Parathyroid adenoma (tissue), 2 donors: ENCODE data around the gene NSG1.

ENCODE experiments used
- H2AFZ ChIP-seq: fragments of 300-600 bp; sonication (generic); one replicate; pipeline ENCODE4 v1.7.0; 2017; ENCODE audit warnings: antibody characterized with exemption, mild to moderate bottlenecking
- H3K27ac ChIP-seq: fragments of 300-600 bp; sonication (generic); one replicate; pipeline ENCODE4 v1.7.0; 2017
- H3K27me3 ChIP-seq: fragments of 300-600 bp; sonication (generic); one replicate; pipeline ENCODE4 v1.7.0; 2017; ENCODE audit warnings: low read length; ENCODE audit not compliant: control insufficient read depth, insufficient read depth
- H3K36me3 ChIP-seq: fragments of 300-600 bp; sonication (generic); one replicate; pipeline ENCODE4 v1.7.0; 2017; ENCODE audit warnings: low read length; ENCODE audit not compliant: control insufficient read depth, insufficient read depth
- H3K4me1 ChIP-seq: fragments of 300-600 bp; sonication (generic); one replicate; pipeline ENCODE4 v1.7.0; 2017; ENCODE audit warnings: control low read depth
- H3K4me2 ChIP-seq: fragments of 300-600 bp; sonication (generic); one replicate; pipeline ENCODE4 v1.7.0; 2017; ENCODE audit warnings: low read length
- H3K4me3 ChIP-seq: fragments of 300-600 bp; sonication (generic); one replicate; pipeline ENCODE4 v1.7.0; 2017; ENCODE audit warnings: low read depth, low read length
- H3K79me2 ChIP-seq: fragments of 300-600 bp; sonication (generic); one replicate; pipeline ENCODE4 v1.7.0; 2017; ENCODE audit warnings: control low read depth
- H3K9ac ChIP-seq: fragments of 300-600 bp; sonication (generic); one replicate; pipeline ENCODE4 v1.7.0; 2017; ENCODE audit warnings: mild to moderate bottlenecking
- H3K9me3 ChIP-seq: fragments of 300-600 bp; sonication (generic); one replicate; pipeline ENCODE4 v1.7.0; 2017; ENCODE audit warnings: low read length; ENCODE audit not compliant: control insufficient read depth
- CTCF ChIP-seq: fragments of 300-600 bp; sonication (generic); IDR thresholded peaks from one replicate; pipeline ENCODE4 v1.7.0; 2017; ENCODE audit warnings: antibody characterized with exemption, mild to moderate bottlenecking
- donor health status: primary hyperparathyroidism.

The NSG1 gene

GRCh38 chr4:4443821-4444220 is 56.9 kb downstream of the NSG1 start:
- Histone ChIP-seq H3K9ac (no peak overlapping the region), H3K9me3 (no peaks in the 10 kb centered on the region), H3K4me2 (no peak overlapping the region), H3K27me3 (no peaks in the 10 kb centered on the region), H3K4me3 (no peak overlapping the region), H3K27ac (no peak overlapping the region), H3K36me3 (no peaks in the 10 kb centered on the region), H3K4me1 (no peaks in the 10 kb centered on the region), H2AFZ (no peak overlapping the region), H3K79me2 (no peaks in the 10 kb centered on the region)
- TF ChIP-seq CTCF = no peak

- no peak for TF ChIP-seq CTCF
- H3K9ac ChIP-seq = no peak overlapping the region
- no peak overlapping the region for H2AFZ ChIP-seq
- H3K4me2 ChIP-seq = no peak overlapping the region
- H3K27ac ChIP-seq = no peak overlapping the region
- H3K9me3 ChIP-seq = no peaks in the 10 kb centered on the region
- H3K4me3 ChIP-seq = no peak overlapping the region
- no peaks in the 10 kb centered on the region for H3K36me3 ChIP-seq
- no peaks in the 10 kb centered on the region for H3K27me3 ChIP-seq
- H3K79me2 ChIP-seq = no peaks in the 10 kb centered on the region
- H3K4me1 ChIP-seq = no peaks in the 10 kb centered on the region
Observed at GRCh38 chr4:4446434-4446833, 59.5 kb downstream of the NSG1 start.

- H3K36me3 ChIP-seq = no peaks in the 10 kb centered on the region
- no peak overlapping the region for H3K4me3 ChIP-seq
- no peak for TF ChIP-seq CTCF
- no peaks in the 10 kb centered on the region for H3K27me3 ChIP-seq
- H3K27ac ChIP-seq = no peak overlapping the region
- no peak overlapping the region for H3K4me2 ChIP-seq
- H3K9ac ChIP-seq = no peak overlapping the region
- no peaks in the 10 kb centered on the region for H3K79me2 ChIP-seq
- no peak overlapping the region for H2AFZ ChIP-seq
- no peaks in the 10 kb centered on the region for H3K9me3 ChIP-seq
- H3K4me1 ChIP-seq = no peaks in the 10 kb centered on the region
Observed at GRCh38 chr4:4455210-4455865, 68.4 kb downstream of the NSG1 start.

- H3K27me3 ChIP-seq = no peaks in the 10 kb centered on the region
- TF ChIP-seq CTCF = no peak
- no peaks in the 10 kb centered on the region for H3K79me2 ChIP-seq
- no peak overlapping the region for H3K4me3 ChIP-seq
- no peaks in the 10 kb centered on the region for H3K9me3 ChIP-seq
- no peak overlapping the region for H3K27ac ChIP-seq
- no peaks in the 10 kb centered on the region for H3K36me3 ChIP-seq
- no peak overlapping the region for H3K4me2 ChIP-seq
- H3K4me1 ChIP-seq = no peaks in the 10 kb centered on the region
- no peak overlapping the region for H2AFZ ChIP-seq
- no peak overlapping the region for H3K9ac ChIP-seq
Observed at GRCh38 chr4:4456351-4456750, 69.4 kb downstream of the NSG1 start.
